22Rv1 (cell line): ENCODE results near the gene RFC1.

Source experiments
- ZFX ChIP-seq: fragments of 450-650 bp; IDR thresholded peaks from 2 replicates; pipeline ENCODE4 v1.6.1; 2017; ENCODE audit warnings: antibody characterized with exemption, borderline replicate concordance
- TF ChIP-seq, protein P1 (sequence below): fragments of 450-650 bp; IDR thresholded peaks from 2 replicates; pipeline ENCODE4 v1.5.1; 2017; ENCODE audit warnings: mild to moderate bottlenecking

- TF ChIP-seq, protein P1, sequence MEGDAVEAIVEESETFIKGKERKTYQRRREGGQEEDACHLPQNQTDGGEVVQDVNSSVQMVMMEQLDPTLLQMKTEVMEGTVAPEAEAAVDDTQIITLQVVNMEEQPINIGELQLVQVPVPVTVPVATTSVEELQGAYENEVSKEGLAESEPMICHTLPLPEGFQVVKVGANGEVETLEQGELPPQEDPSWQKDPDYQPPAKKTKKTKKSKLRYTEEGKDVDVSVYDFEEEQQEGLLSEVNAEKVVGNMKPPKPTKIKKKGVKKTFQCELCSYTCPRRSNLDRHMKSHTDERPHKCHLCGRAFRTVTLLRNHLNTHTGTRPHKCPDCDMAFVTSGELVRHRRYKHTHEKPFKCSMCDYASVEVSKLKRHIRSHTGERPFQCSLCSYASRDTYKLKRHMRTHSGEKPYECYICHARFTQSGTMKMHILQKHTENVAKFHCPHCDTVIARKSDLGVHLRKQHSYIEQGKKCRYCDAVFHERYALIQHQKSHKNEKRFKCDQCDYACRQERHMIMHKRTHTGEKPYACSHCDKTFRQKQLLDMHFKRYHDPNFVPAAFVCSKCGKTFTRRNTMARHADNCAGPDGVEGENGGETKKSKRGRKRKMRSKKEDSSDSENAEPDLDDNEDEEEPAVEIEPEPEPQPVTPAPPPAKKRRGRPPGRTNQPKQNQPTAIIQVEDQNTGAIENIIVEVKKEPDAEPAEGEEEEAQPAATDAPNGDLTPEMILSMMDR = no peak
- TF ChIP-seq ZFX = no peak
Observed at GRCh38 chr4:39341075-39341725, 25.0 kb downstream of the RFC1 start.
